SK-MEL-5 (cell line): ENCODE results near the gene STAC3. TPM values are rescaled to one million over a fixed set of nuclear protein-coding genes. Genes with fewer than 3 reads are reported as not detected.

ENCODE experiments used
- DNase-seq: peaks from one replicate; pipeline ENCODE4 v3.0.0-alpha.2; 2016; ENCODE audit warnings: low read depth, low spot score
- in situ Hi-C: cut with HindIII; loops from 2 replicates; pipeline ENCODE4 v1.10.0; 2016; ENCODE audit warnings: low sequenced_read_pairs, high pct_unique_total_duplicates, low pct_unique_long_range_greater_than_20kb
- small RNA-seq, 2 experiments: library from RNA; depleted of rRNA; stranded (forward); fragments of <200 nt; gene quantifications; one replicate each; pipeline ENCODE3, GENCODE V24; 2014
- total RNA-seq: library from RNA; depleted of rRNA; stranded (reverse); fragments of >200 nt; shearing (Covaris generic); gene quantifications from 2 replicates; pipeline ENCODE4 v1.2.3, GENCODE V29; 2014; rRNA removed

Gene STAC3
- total RNA-seq, 1 experiment from 2014 or later, result not detected

GRCh38 chr12:57193706-57194245, 57.2 kb downstream of the STAC3 start:
- DNase-seq, result no peak
- in situ Hi-C loops, result no loop called here

Small RNA genes lying within 50 kb of the gene (small RNA-seq; reads per million reads assigned to genes)
- 0 to 1.2 reads per million in 2 experiments for gene MIR1228

Other genes starting within 250 kb of the STAC3 start
- 5.6 and 6.0 TPM in 2 replicates for gene ZBTB39, start 244.6 kb downstream of the STAC3 start, total RNA-seq
- gene TAC3, start 234.7 kb downstream of the STAC3 start, total RNA-seq, result not detected in 2 replicates
- not detected in 2 replicates for gene MYO1A, start 201.1 kb downstream of the STAC3 start, total RNA-seq
- 30.5 and 30.9 TPM in 2 replicates for gene NEMP1, start 172.4 kb downstream of the STAC3 start, total RNA-seq
- 74.0 and 79.0 TPM in 2 replicates for gene NAB2, start 162.1 kb downstream of the STAC3 start, total RNA-seq
- gene STAT6, start 139.8 kb downstream of the STAC3 start, total RNA-seq, result 39.6 and 39.7 TPM in 2 replicates
- 4.2 and 6.4 TPM in 2 replicates for gene LRP1, start 122.7 kb downstream of the STAC3 start, total RNA-seq
- gene LRP1-AS, start 103.6 kb downstream of the STAC3 start, total RNA-seq, result not detected in 2 replicates
- 5.1 and 5.4 TPM in 2 replicates for gene NXPH4, start 34.4 kb downstream of the STAC3 start, total RNA-seq
- 345 and 365 TPM in 2 replicates for gene SHMT2, start 21.5 kb downstream of the STAC3 start, total RNA-seq
- 15.2 and 19.0 TPM in 2 replicates for gene R3HDM2, start 179.9 kb upstream of the STAC3 start, total RNA-seq
- not detected in 2 replicates for gene INHBC, start 183.6 kb upstream of the STAC3 start, total RNA-seq
- 0.34 TPM in 1 of 2 replicates, not detected in the other for gene INHBE, start 204.1 kb upstream of the STAC3 start, total RNA-seq
- 0.16 and 1.9 TPM in 2 replicates for gene GLI1, start 208.6 kb upstream of the STAC3 start, total RNA-seq
- not detected in 2 replicates for gene ARHGAP9, start 228.7 kb upstream of the STAC3 start, total RNA-seq
- gene MARS1, start 236.9 kb upstream of the STAC3 start, total RNA-seq, result 148 and 151 TPM in 2 replicates